Prostate gland (tissue), 2 donors: Measurements from ENCODE around the gene METTL9.

ENCODE experiments used
- POLR2A ChIP-seq: fragments of 450-650 bp; IDR thresholded peaks from one replicate; pipeline ENCODE4 v1.6.1; 2016; ENCODE audit warnings: antibody characterized with exemption, mild to moderate bottlenecking
- POLR2AphosphoS5 ChIP-seq: sonication (generic); formaldehyde crosslinking; IDR thresholded peaks from one replicate; pipeline ENCODE4 v1.6.1; 2017; ENCODE audit warnings: antibody characterized with exemption
- TF ChIP-seq, protein P1 (sequence below), 4 experiments: fragments of 200-600 bp in 2 of 4; fragments of 450-650 bp in 2 of 4; sonication (generic) in 2 of 4; IDR thresholded peaks; 1 replicate in 3 of 4; 2 replicates in 1 of 4; pipeline ENCODE4 v1.5.1; 2016 to 2019; ENCODE audit warnings: antibody characterized with exemption in 4 of 4, mild to moderate bottlenecking in 2 of 4, moderate library complexity in 2 of 4

DNA sequence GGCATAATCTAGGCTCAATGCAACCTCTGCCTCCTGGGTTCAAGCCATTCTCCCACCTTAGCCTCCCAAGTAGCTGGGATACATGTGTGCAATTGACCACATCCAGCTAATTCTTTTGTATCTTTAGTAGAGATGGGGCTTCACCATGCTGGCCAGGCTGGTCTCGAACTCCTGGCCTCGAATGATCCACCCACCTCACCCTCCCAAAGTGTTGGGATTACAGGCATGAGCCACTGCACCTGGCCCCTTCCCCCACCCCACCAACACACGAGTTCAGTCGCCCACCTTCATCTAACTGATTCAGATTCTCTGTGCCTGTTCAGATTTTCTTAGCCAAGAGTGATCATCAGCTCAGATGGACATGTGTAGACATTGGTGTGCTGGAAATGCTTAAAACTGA, 25.0 kb upstream of the METTL9 start:
- TF ChIP-seq POLR2A (no peak), POLR2AphosphoS5 (no peak)
- TF ChIP-seq, protein P1, sequence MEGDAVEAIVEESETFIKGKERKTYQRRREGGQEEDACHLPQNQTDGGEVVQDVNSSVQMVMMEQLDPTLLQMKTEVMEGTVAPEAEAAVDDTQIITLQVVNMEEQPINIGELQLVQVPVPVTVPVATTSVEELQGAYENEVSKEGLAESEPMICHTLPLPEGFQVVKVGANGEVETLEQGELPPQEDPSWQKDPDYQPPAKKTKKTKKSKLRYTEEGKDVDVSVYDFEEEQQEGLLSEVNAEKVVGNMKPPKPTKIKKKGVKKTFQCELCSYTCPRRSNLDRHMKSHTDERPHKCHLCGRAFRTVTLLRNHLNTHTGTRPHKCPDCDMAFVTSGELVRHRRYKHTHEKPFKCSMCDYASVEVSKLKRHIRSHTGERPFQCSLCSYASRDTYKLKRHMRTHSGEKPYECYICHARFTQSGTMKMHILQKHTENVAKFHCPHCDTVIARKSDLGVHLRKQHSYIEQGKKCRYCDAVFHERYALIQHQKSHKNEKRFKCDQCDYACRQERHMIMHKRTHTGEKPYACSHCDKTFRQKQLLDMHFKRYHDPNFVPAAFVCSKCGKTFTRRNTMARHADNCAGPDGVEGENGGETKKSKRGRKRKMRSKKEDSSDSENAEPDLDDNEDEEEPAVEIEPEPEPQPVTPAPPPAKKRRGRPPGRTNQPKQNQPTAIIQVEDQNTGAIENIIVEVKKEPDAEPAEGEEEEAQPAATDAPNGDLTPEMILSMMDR (IDR thresholded peaks at IDR 0.05), result no peak
